ENCODE results near the gene NCKAP5. TPM values are rescaled to one million over a fixed set of nuclear protein-coding genes. Genes with fewer than 3 reads are reported as not detected.

The NCKAP5 gene
- total and polyA plus RNA-seq, 8 donors: 0.23 to 1.5 (median 0.44) TPM

- Histone ChIP-seq H3K27ac (no peak overlapping the region), H3K9me3 (no peaks in the 10 kb centered on the region), H3K4me1 (no peaks in the 10 kb centered on the region), H3K4me3 (no peak overlapping the region), H3K27me3 (no peaks in the 10 kb centered on the region), H3K36me3 (no peaks in the 10 kb centered on the region)
- FAIRE-seq (no peak), ATAC-seq (no peak), DNase-seq (no peak)
- intact Hi-C loops (cut with DNase I): no loop called here
- TF ChIP-seq, protein P1, sequence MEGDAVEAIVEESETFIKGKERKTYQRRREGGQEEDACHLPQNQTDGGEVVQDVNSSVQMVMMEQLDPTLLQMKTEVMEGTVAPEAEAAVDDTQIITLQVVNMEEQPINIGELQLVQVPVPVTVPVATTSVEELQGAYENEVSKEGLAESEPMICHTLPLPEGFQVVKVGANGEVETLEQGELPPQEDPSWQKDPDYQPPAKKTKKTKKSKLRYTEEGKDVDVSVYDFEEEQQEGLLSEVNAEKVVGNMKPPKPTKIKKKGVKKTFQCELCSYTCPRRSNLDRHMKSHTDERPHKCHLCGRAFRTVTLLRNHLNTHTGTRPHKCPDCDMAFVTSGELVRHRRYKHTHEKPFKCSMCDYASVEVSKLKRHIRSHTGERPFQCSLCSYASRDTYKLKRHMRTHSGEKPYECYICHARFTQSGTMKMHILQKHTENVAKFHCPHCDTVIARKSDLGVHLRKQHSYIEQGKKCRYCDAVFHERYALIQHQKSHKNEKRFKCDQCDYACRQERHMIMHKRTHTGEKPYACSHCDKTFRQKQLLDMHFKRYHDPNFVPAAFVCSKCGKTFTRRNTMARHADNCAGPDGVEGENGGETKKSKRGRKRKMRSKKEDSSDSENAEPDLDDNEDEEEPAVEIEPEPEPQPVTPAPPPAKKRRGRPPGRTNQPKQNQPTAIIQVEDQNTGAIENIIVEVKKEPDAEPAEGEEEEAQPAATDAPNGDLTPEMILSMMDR (IDR thresholded peaks at IDR 0.05): no peak
- 59 to 66% methylated on average over 3 of the region's 3 CpGs for WGBS, 2 donors
Measured at GRCh38 chr2:133557614-133558013, 10.6 kb downstream of the NCKAP5 start.

GRCh38 chr2:133553838-133554408, 14.3 kb downstream of the NCKAP5 start:
- intact Hi-C loops (cut with DNase I): no loop called here
- H3K27ac ChIP-seq: no peak overlapping the region
- no peak for FAIRE-seq
- H3K9me3 ChIP-seq: no peaks in the 10 kb centered on the region
- no peaks in the 10 kb centered on the region for H3K27me3 ChIP-seq
- no peaks in the 10 kb centered on the region for H3K4me1 ChIP-seq
- WGBS, 2 donors: 72 to 79% methylated on average over 2 of the region's 2 CpGs
- DNase-seq: no peak
- TF ChIP-seq, protein P1 (IDR thresholded peaks at IDR 0.05): no peak
- no peaks in the 10 kb centered on the region for H3K36me3 ChIP-seq
- H3K4me3 ChIP-seq: no peak overlapping the region
- no peak for ATAC-seq

GRCh38 chr2:133553251-133553650, 15.0 kb downstream of the NCKAP5 start:
- FAIRE-seq: no peak
- whole genome bisulfite sequencing, 2 donors: 86% methylated on average over 4 of the region's 4 CpGs
- intact Hi-C loops (cut with DNase I): no loop called here

GRCh38 chr2:133552821-133553220, 15.4 kb downstream of the NCKAP5 start:
- TF ChIP-seq, protein P1 (IDR thresholded peaks at IDR 0.05): no peak
- no peak overlapping the region for H3K4me3 ChIP-seq
- H3K27ac ChIP-seq: no peak overlapping the region
- H3K36me3 ChIP-seq: no peaks in the 10 kb centered on the region
- DNase-seq (no peak), FAIRE-seq (no peak), ATAC-seq (no peak)
- H3K27me3 ChIP-seq: no peaks in the 10 kb centered on the region
- intact Hi-C loops (cut with DNase I): no loop called here
- 45 to 71% methylated on average over 2 of the region's 2 CpGs for WGBS, 2 donors
- no peaks in the 10 kb centered on the region for H3K4me1 ChIP-seq
- no peaks in the 10 kb centered on the region for H3K9me3 ChIP-seq

More at GRCh38 chr2:133553251-133553650, 15.0 kb downstream of the NCKAP5 start:
- Histone ChIP-seq H3K9me3 (no peaks in the 10 kb centered on the region), H3K27ac (no peak overlapping the region), H3K4me3 (no peak overlapping the region), H3K36me3 (no peaks in the 10 kb centered on the region), H3K4me1 (no peaks in the 10 kb centered on the region), H3K27me3 (no peaks in the 10 kb centered on the region)
- ATAC-seq (no peak), DNase-seq (no peak)
- TF ChIP-seq, protein P1 (IDR thresholded peaks at IDR 0.05): no peak

- no peaks in the 10 kb centered on the region for H3K36me3 ChIP-seq
- DNase-seq: no peak
- H3K27ac ChIP-seq: no peak overlapping the region
- peaks cover 0 to 3% (median 0%) of the 10 kb centered on the region in 4 donors for H3K27me3 ChIP-seq
- no peaks in the 10 kb centered on the region for H3K9me3 ChIP-seq
- no peaks in the 10 kb centered on the region for H3K4me1 ChIP-seq
- WGBS, 2 donors: 66 to 72% methylated on average over 3 of the region's 3 CpGs
- intact Hi-C loops (cut with DNase I): no loop called here
- no peak for FAIRE-seq
- no peak for ATAC-seq
- TF ChIP-seq, protein P1 (IDR thresholded peaks at IDR 0.05): no peak
- no peak overlapping the region for H3K4me3 ChIP-seq
Measured at GRCh38 chr2:133541797-133542196, 26.5 kb downstream of the NCKAP5 start.

Measured in pancreas (tissue), 10 donors.